ENCODE data around the gene FAM131B.
"Not testable (repeated sequence)": the region's sequence is repeated elsewhere in the genome, so short reads cannot be mapped to it uniquely, and the experiment has no call there.

Gene FAM131B

DNA sequence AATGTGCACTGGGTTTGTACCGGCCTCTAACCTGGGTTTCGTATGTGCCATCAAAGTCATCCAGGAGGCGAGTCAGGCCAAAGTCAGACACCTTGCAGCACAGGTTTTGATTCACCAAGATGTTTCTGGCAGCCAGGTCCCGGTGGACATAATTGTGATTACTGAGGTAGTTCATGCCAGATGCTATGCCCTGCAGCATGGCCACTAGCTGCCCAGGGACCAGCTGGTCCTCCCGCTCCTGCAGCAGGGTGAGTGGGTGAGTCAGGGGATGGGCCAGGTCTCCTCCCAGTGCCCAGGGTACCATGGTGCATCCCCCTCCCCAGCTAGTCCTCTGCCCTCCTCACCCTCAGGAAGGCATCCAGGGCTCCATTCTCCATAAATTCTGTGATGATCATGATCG, 32.3 kb upstream of the FAM131B start:
- DNase-seq = no peak

DNA sequence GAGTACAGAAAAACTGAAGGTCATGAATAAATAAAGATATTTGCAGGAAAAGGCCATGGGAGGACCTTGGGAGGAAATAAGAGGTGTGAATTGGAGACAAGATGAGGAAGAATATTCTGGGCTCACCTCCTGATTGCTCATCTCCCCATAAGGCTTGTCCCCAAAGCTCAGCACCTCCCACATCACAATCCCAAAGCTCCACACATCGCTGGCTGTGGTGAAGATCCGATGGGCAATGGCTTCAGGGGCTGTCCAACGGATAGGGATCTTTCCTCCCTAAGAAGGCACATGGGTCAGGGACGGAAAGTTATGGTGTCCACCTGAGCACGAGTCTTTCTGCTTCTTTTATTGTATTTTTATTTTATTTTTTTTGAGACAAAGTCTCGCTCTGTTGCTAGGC, 31.6 kb upstream of the FAM131B start:
- DNase-seq = no peak

- no peak for DNase-seq
Observed at GRCh38 chr7:143393267-143394041, 30.9 kb upstream of the FAM131B start.

GRCh38 chr7:143392875-143393266, 30.4 kb upstream of the FAM131B start:
- DNase-seq = no peak

DNA sequence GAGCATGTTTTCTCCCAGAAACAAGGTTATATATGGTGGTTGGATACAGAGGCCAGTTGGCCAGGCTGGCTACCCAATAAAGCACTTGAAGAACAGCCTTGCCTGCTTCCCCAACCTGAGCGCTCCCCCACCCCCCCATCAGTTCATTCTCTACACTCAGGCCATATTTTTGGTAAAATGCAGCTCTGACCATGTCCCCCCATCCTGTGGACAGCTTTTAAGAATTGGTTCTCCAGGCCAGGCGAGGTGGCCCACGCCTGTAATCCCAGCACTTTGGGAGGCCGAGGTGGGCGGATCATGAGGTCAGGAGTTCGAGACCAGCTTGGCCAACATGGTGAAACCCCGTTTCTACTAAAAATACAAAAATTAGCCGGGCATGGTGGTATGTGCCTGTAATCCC, 29.9 kb upstream of the FAM131B start:
- DNase-seq = not testable (repeated sequence)

- DNase-seq = peak; percentile 67
Observed at GRCh38 chr7:143391462-143392404, 29.2 kb upstream of the FAM131B start.

GRCh38 chr7:143390773-143391317, 28.3 kb upstream of the FAM131B start:
- no peak for DNase-seq

- no peak for DNase-seq
Observed at GRCh38 chr7:143390104-143390772, 27.7 kb upstream of the FAM131B start.

GRCh38 chr7:143389316-143390103, 27.0 kb upstream of the FAM131B start:
- no peak for DNase-seq

GRCh38 chr7:143388491-143389101, 26.1 kb upstream of the FAM131B start:
- no peak for DNase-seq

DNA sequence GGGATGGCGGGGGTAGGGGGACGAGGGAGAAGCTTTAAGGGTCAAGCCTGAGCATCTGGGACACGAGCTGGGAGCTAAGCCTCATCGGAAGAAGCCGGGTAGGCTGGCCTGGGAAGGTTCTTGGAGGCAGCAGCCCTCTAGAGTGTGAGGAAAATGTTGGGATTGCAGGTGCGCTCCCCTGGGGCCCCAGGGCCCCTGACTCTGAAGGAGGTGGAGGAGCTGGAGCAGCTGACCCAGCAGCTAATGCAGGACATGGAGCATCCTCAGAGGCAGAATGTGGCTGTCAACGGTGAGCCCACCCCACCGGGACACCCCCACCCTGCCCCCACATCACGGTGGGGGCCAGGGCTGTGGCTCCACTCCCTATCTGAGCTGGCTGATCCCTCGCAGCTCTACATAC, 25.5 kb upstream of the FAM131B start:
- no peak for DNase-seq

DNA sequence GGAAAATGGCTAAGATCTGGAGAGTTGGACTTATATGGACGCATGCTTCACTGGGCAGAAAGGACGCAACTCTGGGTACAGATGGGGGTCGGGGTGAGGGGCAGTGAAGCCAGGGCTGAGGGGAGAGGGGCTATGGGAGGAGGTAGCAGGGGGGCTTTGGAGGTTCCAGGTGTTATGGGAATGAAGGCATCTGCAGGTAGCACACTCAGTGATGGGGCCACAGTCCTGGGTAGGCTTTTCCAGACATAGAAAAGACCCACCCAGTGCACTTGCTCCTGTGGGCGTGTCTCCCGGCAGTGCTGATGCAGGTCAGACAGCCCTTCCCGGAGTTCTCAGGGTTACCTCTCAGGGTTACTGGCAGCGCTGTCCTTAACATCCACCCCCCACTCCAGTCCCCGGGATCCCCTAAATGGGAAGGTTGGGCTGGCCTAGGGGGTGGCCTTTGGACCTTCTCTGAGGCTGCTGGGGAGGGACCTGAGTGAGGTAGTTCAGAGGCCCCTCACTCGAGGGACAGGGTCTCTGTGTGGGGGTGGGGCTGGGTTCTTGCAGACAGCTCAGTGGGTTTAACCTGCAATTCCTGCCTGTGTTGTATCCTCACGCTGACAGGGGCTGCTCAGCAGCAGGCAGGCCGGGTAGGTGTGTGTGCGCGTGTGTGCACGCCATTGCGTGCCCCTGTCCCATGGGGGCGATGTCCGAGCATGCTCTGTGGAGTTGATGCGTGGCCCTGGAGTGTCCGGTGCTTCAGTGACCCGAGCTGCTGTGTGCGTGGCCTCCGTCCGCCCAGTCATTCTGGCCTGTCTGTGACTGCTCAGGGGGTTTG, 24.9 kb upstream of the FAM131B start:
- no peak for DNase-seq

- DNase-seq = peak; percentile 71
Observed at GRCh38 chr7:143385891-143386781, 23.6 kb upstream of the FAM131B start.

GRCh38 chr7:143384661-143385631, 22.4 kb upstream of the FAM131B start:
- DNase-seq = peak; percentile 60

- no peak for DNase-seq
Observed at GRCh38 chr7:143384148-143384547, 21.6 kb upstream of the FAM131B start.

GRCh38 chr7:143383642-143383957, 21.1 kb upstream of the FAM131B start:
- DNase-seq = no peak

GRCh38 chr7:143382791-143383641, 20.5 kb upstream of the FAM131B start:
- DNase-seq = no peak
